GM12878 (cell line): ENCODE results near the gene MS4A14. TPM values are rescaled to one million over a fixed set of nuclear protein-coding genes. Genes with fewer than 3 reads are reported as not detected.

ENCODE experiments used
- ATAC-seq: fragments of 200-7000 bp; cut with Tn5 transposase; 3 replicates; pipeline ENCODE4 v1.9.1; 2020; ENCODE audit warnings: mild to moderate bottlenecking, moderate library complexity
- BruUV-seq: library from RNA; stranded (reverse); fragments of 400-500 nt; replicated peaks from 2 replicates; lab custom pipeline; 2021; lab: Mats Ljungman, UMichigan
- CTCF ChIA-PET: fragments of 300-600 bp; sonication (Branson Sonifier 250); formaldehyde crosslinking; extraction: SDS; loops from one replicate; lab custom pipeline; 2021; ENCODE audit warnings: inconsistent platforms; lab: Yijun Ruan, JAX
- POLR2A ChIA-PET: fragments of 350-600 bp; formaldehyde crosslinking; extraction: SDS; loops from one replicate; lab custom pipeline; 2021; ENCODE audit warnings: inconsistent platforms; lab: Charles Lee
- RAD21 ChIA-PET: fragments of 300-600 bp; sonication (Branson Sonifier 250); formaldehyde crosslinking; loops from one replicate; lab custom pipeline; 2023; ENCODE audit warnings: antibody characterized with exemption; ENCODE audit not compliant: unreplicated experiment; lab: Charles Lee
- SMC1A ChIA-PET: fragments of 300-600 bp; sonication (Branson Sonifier 250); formaldehyde crosslinking; loops from one replicate; lab custom pipeline; 2023; ENCODE audit not compliant: unreplicated experiment, uncharacterized antibody; lab: Charles Lee
- DNase-seq: peaks from one replicate; pipeline ENCODE4 v3.0.0-alpha.2; 2011; ENCODE audit warnings: low read depth, low spot score
- FAIRE-seq: peaks from 3 replicates; lab custom pipeline; 2011; peaks lifted over from hg19 to GRCh38; lab: Jason Lieb, UNC
- H2AFZ ChIP-seq: 2 replicates; pipeline ENCODE4 v1.6.0; 2011; ENCODE audit warnings: low read depth, low read length, control low read depth; ENCODE audit not compliant: control insufficient read depth
- H3K27ac ChIP-seq: 2 replicates; pipeline ENCODE4 v1.5.1; 2011; ENCODE audit warnings: control low read depth; ENCODE audit not compliant: control insufficient read depth, insufficient read depth
- H3K27me3 ChIP-seq, 2 experiments: replicated peaks in 1 of 2; 2 replicates each; pipeline versions ENCODE4 v1.6.0 to v1.6.1; 2011; ENCODE audit warnings: low read length in 1 of 2; ENCODE audit not compliant: control insufficient read depth in 2 of 2, insufficient read depth in 2 of 2
- H3K36me3 ChIP-seq, 2 experiments: 2 replicates each; pipeline ENCODE4 v1.5.1; 2011; ENCODE audit warnings: low read length in 1 of 2; ENCODE audit not compliant: control insufficient read depth in 2 of 2, insufficient read depth in 2 of 2
- H3K4me1 ChIP-seq: 2 replicates; pipeline ENCODE4 v1.6.1; 2011; ENCODE audit warnings: mild to moderate bottlenecking, low read length, moderate library complexity, mixed read lengths; ENCODE audit not compliant: control insufficient read depth, insufficient read depth
- H3K4me2 ChIP-seq: 2 replicates; pipeline ENCODE4 v1.6.0; 2011; ENCODE audit warnings: control low read depth; ENCODE audit not compliant: control insufficient read depth, insufficient read depth
- H3K4me3 ChIP-seq: fragments of 200-600 bp; sonication (generic); 2 replicates; pipeline ENCODE4 v1.5.1; 2016
- H3K79me2 ChIP-seq: 2 replicates; pipeline ENCODE4 v1.6.0; 2011; ENCODE audit warnings: low read length; ENCODE audit not compliant: control insufficient read depth, insufficient read depth
- H3K9ac ChIP-seq: 2 replicates; pipeline ENCODE4 v1.8.0; 2011; ENCODE audit warnings: low read length, control low read depth, mixed read lengths; ENCODE audit not compliant: control insufficient read depth, insufficient read depth
- H3K9me3 ChIP-seq: replicated peaks from 3 replicates; pipeline ENCODE4 v1.5.1; 2011; ENCODE audit warnings: mild to moderate bottlenecking, low read length; ENCODE audit not compliant: control insufficient read depth, insufficient read depth
- H4K20me1 ChIP-seq: 2 replicates; pipeline ENCODE4 v1.6.0; 2011; ENCODE audit not compliant: control insufficient read depth, insufficient read depth
- HCFC1 ChIP-seq: fragments of 150-350 bp; IDR thresholded peaks from 2 replicates; pipeline ENCODE4 v1.6.1; 2014; ENCODE audit warnings: low read length
- HDAC6 ChIP-seq: fragments of 200-600 bp; sonication (generic); IDR thresholded peaks from one replicate; pipeline ENCODE4 v1.8.0; 2017; ENCODE audit warnings: antibody characterized with exemption; ENCODE audit not compliant: unreplicated experiment
- IKZF1 ChIP-seq: fragments of 450-650 bp; conservative IDR thresholded peaks from 2 replicates; pipeline ENCODE4 v1.6.1; 2017; ENCODE audit warnings: antibody characterized with exemption, mild to moderate bottlenecking
- NFXL1 ChIP-seq: fragments of 450-650 bp; IDR thresholded peaks from 2 replicates; pipeline ENCODE4 v1.6.1; 2017; ENCODE audit warnings: antibody characterized with exemption, mild to moderate bottlenecking, borderline replicate concordance
- POLR2AphosphoS2 ChIP-seq: IDR thresholded peaks from 2 replicates; pipeline ENCODE4 v1.6.1; 2011; ENCODE audit warnings: low read depth, mild to moderate bottlenecking, low read length, improper control_type of control experiment, moderate library complexity
- SIX5 ChIP-seq: IDR thresholded peaks from 2 replicates; pipeline ENCODE4 v1.6.1; 2011; ENCODE audit warnings: mild to moderate bottlenecking, low read depth, low read length, moderate library complexity; ENCODE audit not compliant: severe bottlenecking
- SMAD1 ChIP-seq: fragments of 450-650 bp; IDR thresholded peaks from 2 replicates; pipeline ENCODE4 v1.6.1; 2018; ENCODE audit warnings: mild to moderate bottlenecking, low read depth; ENCODE audit not compliant: partially characterized antibody
- SP1 ChIP-seq: IDR thresholded peaks from one replicate; pipeline ENCODE4 v1.6.1; 2011; ENCODE audit warnings: low read depth, low read length
- YBX1 ChIP-seq: fragments of 450-650 bp; IDR thresholded peaks from 2 replicates; pipeline ENCODE4 v1.6.1; 2016; ENCODE audit warnings: antibody characterized with exemption
- ZNF207 ChIP-seq: fragments of 450-650 bp; IDR thresholded peaks from 2 replicates; pipeline ENCODE4 v1.6.1; 2014; ENCODE audit warnings: antibody characterized with exemption, mild to moderate bottlenecking, borderline replicate concordance
- ZNF622 ChIP-seq: fragments of 450-650 bp; IDR thresholded peaks from 2 replicates; pipeline ENCODE4 v1.6.1; 2017; ENCODE audit warnings: mild to moderate bottlenecking, inconsistent platforms
- WGBS: methylation state at CpG from one replicate; pipeline ENCODE4 v1.1.6; 2016; ENCODE audit warnings: low lambda C conversion rate; ENCODE audit not compliant: insufficient replicate concordance, insufficient coverage; ENCODE audit errors: missing lambda C conversion rate; 5-methylcytosine and 5-hydroxymethylcytosine counted together
- in situ Hi-C: fragments of 300-500 bp; cut with MboI; formaldehyde crosslinking; loops from 9 replicates; pipeline ENCODE4 v1.14.3; 2018; ENCODE audit warnings: mixed read lengths
- intact Hi-C: fragments of 100-400 bp; cut with micrococcal nuclease; formaldehyde crosslinking; loops from one replicate; pipeline ENCODE4 v1.14.2; 2022; ENCODE audit not compliant: unreplicated experiment
- polyA plus RNA-seq, 11 experiments: library from polyadenylated mRNA; depleted of rRNA in 4 of 11; unstranded in 6 of 11; stranded (reverse) in 5 of 11; fragments of >200 nt; fragmentation: Nextera tagmentation in 4 of 11; fragmentation: Illumina TruSeq in 1 of 11; extraction: Ambion mirVana in 4 of 11; extraction: Trizol in 1 of 11; gene quantifications; 1 replicate in 1 of 11; 2 replicates in 10 of 11; pipeline versions ENCODE4 v1.2.1 to v1.2.3, GENCODE V29; 2011 to 2016; ENCODE audit warnings: inconsistent platforms in 2 of 11, missing spikeins in 2 of 11, low read depth in 1 of 11
- total RNA-seq, 4 experiments: library from RNA; depleted of rRNA in 3 of 4; stranded (reverse); fragments of >200 nt in 3 of 4; fragmentation: Illumina TruSeq in 1 of 4; extraction: Trizol in 1 of 4; gene quantifications; 2 replicates each; pipeline versions ENCODE4 v1.2.1 to v1.2.3, GENCODE V29; 2013 to 2021
- TF ChIP-seq, protein P1 (sequence below): IDR thresholded peaks from 2 replicates; pipeline ENCODE4 v1.6.1; 2012; ENCODE audit warnings: low read depth, low read length, improper control_type of control experiment
- TF ChIP-seq, protein P2 (sequence below): IDR thresholded peaks from 2 replicates; pipeline ENCODE4 v1.6.1; 2012; ENCODE audit warnings: low read depth, low read length, improper control_type of control experiment
- TF ChIP-seq, protein P3 (sequence below): fragments of 450-650 bp; IDR thresholded peaks from 2 replicates; pipeline ENCODE4 v1.6.1; 2016; ENCODE audit warnings: mild to moderate bottlenecking

The MS4A14 gene
- total and polyA plus RNA-seq, 10 of the 15 experiments (the other 5 are each of a cell fraction or from before 2014, with no cell fraction given), result 0.13 to 1.0 (median 0.63) TPM; not detected in 1

DNA sequence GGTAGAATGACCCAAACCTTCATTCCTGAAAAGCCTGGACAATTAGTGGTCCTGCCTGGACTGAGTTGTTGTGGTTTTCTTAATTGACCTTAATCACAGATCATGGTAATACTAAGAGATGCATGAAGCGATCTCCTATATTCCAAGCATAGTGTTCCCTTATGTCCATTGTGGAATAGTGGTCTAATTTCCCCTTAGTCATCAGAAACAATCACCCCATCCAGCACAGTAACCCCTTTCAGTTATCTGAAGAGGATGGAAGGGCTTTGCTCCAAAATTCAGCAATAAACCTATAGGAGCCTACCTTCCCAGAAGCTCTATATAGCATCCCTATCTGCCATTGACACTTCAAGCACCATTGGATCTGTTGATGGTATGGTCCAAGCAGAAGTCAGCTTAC is 26.4 kb downstream of the MS4A14 start:
- intact Hi-C loops, result no loop called here
- TF ChIP-seq ZNF207, result no peak
- TF ChIP-seq POLR2AphosphoS2, result no peak
- no peak for TF ChIP-seq NFXL1
- TF ChIP-seq SIX5, result no peak
- TF ChIP-seq, protein P1, sequence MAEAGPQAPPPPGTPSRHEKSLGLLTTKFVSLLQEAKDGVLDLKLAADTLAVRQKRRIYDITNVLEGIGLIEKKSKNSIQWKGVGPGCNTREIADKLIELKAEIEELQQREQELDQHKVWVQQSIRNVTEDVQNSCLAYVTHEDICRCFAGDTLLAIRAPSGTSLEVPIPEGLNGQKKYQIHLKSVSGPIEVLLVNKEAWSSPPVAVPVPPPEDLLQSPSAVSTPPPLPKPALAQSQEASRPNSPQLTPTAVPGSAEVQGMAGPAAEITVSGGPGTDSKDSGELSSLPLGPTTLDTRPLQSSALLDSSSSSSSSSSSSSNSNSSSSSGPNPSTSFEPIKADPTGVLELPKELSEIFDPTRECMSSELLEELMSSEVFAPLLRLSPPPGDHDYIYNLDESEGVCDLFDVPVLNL, result no peak
- TF ChIP-seq ZNF622, result no peak
- no peak for TF ChIP-seq HDAC6
- TF ChIP-seq, protein P2, sequence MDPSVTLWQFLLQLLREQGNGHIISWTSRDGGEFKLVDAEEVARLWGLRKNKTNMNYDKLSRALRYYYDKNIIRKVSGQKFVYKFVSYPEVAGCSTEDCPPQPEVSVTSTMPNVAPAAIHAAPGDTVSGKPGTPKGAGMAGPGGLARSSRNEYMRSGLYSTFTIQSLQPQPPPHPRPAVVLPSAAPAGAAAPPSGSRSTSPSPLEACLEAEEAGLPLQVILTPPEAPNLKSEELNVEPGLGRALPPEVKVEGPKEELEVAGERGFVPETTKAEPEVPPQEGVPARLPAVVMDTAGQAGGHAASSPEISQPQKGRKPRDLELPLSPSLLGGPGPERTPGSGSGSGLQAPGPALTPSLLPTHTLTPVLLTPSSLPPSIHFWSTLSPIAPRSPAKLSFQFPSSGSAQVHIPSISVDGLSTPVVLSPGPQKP, result no peak
- TF ChIP-seq IKZF1, result no peak
- TF ChIP-seq, protein P3, sequence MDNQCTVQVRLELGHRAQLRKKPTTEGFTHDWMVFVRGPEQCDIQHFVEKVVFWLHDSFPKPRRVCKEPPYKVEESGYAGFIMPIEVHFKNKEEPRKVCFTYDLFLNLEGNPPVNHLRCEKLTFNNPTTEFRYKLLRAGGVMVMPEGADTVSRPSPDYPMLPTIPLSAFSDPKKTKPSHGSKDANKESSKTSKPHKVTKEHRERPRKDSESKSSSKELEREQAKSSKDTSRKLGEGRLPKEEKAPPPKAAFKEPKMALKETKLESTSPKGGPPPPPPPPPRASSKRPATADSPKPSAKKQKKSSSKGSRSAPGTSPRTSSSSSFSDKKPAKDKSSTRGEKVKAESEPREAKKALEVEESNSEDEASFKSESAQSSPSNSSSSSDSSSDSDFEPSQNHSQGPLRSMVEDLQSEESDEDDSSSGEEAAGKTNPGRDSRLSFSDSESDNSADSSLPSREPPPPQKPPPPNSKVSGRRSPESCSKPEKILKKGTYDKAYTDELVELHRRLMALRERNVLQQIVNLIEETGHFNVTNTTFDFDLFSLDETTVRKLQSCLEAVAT, result no peak
- no peak for TF ChIP-seq SP1
- TF ChIP-seq YBX1, result no peak
- no peak for TF ChIP-seq SMAD1
- TF ChIP-seq HCFC1, result no peak
- FAIRE-seq, result no peak
- Histone ChIP-seq H3K79me2 (no peaks in the 10 kb centered on the region), H3K4me1 (no peaks in the 10 kb centered on the region), H4K20me1 (no peaks in the 10 kb centered on the region), H3K9ac (no peak overlapping the region), H3K27me3 (no peaks in the 10 kb centered on the region), H2AFZ (no peak overlapping the region), H3K9me3 (no peaks in the 10 kb centered on the region; the same call in 2 of the 3 replicates), H3K4me3 (no peak overlapping the region), H3K4me2 (no peak overlapping the region), H3K36me3 (no peaks in the 10 kb centered on the region), H3K27ac (no peak overlapping the region)
- WGBS, result 57% methylated on average over 1 of the region's 1 CpG
- ChIA-PET POLR2A (no interaction called here), CTCF (interaction anchor here (1.1 kb wide), 1 partner anchor 9 kb away, joined by 3 read pairs; no protein-coding TSS in a partner anchor), SMC1A (no interaction called here), RAD21 (no interaction called here)
- DNase-seq, result no peak
- in situ Hi-C loops, result no loop called here
- no TSS peak for BruUV-seq
- no peak for ATAC-seq
